CD4-positive, alpha-beta T cell treated with Interleukin-6 for 4 hours (primary cell): ENCODE data around the gene TEX35.
A peak's percentile ranks its signal among the peaks of the same experiment; 100 is the strongest.

ENCODE experiments used
- DNase-seq: peaks from one replicate; pipeline ENCODE4 v3.0.0-alpha.2; 2020; ENCODE audit warnings: mixed read lengths

Gene TEX35

GRCh38 chr1:178521241-178521640 is 8.3 kb downstream of the TEX35 start:
- no peak for DNase-seq

DNA sequence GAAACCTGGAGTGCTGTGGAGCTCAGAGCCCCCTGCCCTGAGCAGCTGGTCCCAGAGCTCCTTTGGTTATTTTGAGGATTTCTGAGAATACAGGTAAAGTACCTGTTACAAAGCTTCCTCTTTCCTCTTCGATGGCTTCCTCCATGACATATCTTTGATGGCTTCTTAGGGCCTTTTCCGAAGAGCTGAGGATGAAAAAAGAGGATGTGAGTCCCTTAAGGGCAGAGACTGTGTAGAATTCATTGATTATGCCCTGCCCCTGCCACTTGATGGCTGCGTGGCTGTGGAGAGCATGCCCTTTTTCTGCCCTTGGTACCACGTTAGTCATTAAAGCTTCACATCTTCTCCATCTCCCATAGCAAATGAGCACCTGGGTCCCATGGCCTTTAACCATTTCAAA is 14.2 kb downstream of the TEX35 start:
- DNase-seq = no peak

GRCh38 chr1:178528228-178528952 is 15.5 kb downstream of the TEX35 start:
- DNase-seq = no peak

DNA sequence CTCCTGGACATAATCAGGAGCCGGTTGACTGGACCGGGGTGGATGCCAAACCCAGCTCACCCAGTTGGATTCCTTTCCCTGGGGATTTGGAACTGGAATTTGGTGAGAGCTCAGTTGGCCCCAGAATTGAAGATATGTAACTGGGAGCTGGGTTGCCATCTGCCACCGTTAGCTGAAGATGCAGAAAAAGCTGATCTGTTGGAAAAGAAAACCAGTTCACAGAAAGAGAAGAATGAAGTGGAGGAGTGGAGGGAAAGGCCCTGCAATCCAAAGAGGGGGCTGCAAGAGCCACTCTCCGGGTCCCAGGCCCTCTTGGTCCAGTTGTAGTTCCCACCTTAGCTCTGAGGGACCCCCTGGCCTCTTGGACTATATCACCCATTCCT is 16.0 kb downstream of the TEX35 start:
- DNase-seq = no peak

GRCh38 chr1:178529364-178530036 is 16.6 kb downstream of the TEX35 start:
- DNase-seq = no peak

GRCh38 chr1:178530037-178530402 is 17.1 kb downstream of the TEX35 start:
- DNase-seq = no peak

- DNase-seq = no peak
Measured at GRCh38 chr1:178530502-178530901, 17.6 kb downstream of the TEX35 start.

- DNase-seq = no peak
Measured at GRCh38 chr1:178531887-178532286, 19.0 kb downstream of the TEX35 start.

- peak; percentile 81 for DNase-seq
Measured at GRCh38 chr1:178532392-178532791, 19.5 kb downstream of the TEX35 start.

- DNase-seq = no peak
Measured at GRCh38 chr1:178533121-178533946, 20.4 kb downstream of the TEX35 start.

DNA sequence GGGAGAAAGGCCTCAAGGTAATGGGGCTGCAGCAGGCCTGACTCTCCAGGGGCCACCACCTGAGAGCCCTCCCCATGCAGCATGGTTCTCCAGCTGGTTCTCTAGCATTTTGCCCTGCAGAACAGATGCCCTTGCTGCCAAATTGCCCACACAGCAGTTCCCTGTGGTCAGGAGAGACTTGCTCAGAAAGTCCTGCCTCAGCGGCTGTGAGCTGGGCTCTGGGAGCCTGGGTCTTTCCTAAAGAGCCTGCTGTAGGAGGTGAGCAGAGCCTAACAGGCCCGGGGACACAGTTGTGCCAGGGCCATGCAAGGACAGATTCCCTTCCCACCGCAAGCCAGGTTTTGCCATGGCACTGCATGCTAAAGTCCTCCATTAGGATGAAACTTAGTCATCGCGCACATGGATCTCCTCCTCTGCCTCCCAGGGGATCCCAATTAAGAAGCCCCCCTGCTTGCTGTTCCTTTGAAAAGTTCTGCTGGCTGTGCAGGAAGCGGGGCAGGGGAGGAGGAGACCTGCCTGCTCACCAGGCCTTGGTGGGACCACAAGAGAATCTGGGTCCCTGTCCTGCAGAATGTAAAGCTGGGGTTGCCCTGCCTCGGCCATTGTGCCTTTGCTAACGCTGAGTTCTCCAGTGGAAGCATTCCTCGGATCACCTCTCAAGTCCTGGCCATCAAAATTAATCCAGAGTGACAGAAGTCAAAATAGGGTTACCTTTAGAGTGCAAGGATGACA is 21.4 kb downstream of the TEX35 start:
- DNase-seq = no peak

DNA sequence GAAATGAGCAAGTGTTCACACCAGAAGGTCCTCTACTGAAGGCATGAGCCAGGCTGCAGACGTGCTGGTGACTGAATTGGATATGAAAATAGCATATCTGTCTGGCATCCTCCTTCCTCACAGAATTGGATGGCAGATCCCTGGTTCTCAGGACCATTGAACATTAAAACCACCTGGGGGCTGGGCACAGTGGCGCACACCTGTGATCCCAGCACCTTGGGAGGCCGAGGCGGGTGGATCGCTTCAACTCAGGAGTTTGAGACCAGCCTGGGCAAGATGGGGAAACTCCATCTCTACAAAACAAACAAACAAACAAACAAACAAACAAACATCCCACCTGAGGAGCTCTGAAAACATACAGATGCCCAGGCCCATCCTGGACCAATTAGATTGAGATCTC is 23.4 kb downstream of the TEX35 start:
- no peak for DNase-seq

- DNase-seq = no peak
Measured at GRCh38 chr1:178536844-178537371, 24.0 kb downstream of the TEX35 start.

GRCh38 chr1:178537382-178538090 is 24.6 kb downstream of the TEX35 start:
- DNase-seq = no peak

DNA sequence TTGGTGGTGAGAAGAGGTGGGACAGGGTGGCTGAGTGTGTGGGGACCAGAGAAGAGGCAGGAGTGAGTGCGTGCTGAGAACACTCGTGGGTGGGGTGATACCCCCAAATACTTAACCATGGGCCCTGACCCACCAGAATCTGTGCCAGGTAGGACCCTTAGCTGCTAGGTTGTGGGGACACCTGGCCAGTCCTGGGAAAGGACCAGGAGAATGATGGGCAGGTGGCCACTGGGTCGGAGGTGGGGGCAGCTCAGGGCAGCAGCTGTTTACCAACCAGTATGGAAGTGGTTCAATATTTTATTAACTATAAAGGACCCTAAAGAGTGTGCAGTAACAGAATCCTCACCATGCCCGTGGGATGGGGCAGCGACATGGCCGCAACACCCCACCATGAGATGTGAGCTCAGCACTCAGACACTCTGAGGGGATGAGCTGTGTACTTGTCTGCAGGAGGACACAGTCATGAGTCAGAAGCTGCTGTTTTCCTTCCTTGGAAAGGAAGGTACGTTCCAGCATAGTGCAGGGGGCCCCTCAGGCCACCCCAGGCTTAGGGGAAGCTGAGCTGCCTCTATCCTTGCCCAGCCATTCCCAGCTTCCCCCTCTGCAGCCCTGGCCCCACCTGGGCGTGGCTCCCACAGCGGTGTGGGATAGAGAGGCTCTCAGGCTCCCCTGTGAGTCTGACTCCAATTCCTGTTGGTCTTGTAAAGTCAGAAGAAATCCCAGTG is 25.4 kb downstream of the TEX35 start:
- no peak for DNase-seq

GRCh38 chr1:178539291-178539690 is 26.4 kb downstream of the TEX35 start:
- DNase-seq = no peak

DNA sequence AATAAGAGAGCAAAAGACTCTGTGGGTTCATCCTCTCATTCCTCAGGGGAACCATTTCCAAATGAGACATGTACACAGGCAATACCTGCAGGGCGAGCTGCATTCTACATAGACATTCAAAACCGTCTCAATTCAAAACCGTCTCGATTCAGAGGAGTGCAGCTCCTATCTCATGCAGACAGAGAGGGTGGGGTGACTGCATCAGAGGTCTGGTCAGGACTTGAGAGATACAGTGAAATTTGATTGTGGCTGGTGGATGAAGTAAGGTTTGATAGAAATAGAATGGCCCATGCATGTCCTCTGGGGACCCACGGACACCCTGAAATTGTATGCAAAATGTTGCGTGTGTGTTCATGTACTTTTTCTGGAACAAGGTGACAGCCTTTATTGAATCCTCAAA is 27.3 kb downstream of the TEX35 start:
- no peak for DNase-seq

DNA sequence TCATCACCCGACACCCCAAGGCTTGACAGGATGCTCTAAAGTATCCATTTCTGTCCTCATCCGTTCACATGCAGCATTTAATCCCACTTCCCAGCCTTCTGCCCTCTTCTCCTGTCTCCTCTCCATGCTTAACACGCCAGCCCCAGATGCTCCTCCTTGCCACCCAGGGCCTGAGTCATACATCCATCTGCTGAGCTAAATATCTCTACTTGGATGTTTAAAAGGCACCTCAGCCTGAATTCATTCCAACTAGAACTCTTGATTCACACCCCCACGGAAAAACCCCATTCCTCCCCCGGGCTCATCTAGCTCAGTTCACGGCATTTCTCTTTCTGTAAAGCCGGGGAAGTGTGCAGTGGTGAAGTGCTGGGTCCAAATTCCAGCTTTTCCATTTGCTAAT is 27.7 kb downstream of the TEX35 start:
- no peak for DNase-seq

DNA sequence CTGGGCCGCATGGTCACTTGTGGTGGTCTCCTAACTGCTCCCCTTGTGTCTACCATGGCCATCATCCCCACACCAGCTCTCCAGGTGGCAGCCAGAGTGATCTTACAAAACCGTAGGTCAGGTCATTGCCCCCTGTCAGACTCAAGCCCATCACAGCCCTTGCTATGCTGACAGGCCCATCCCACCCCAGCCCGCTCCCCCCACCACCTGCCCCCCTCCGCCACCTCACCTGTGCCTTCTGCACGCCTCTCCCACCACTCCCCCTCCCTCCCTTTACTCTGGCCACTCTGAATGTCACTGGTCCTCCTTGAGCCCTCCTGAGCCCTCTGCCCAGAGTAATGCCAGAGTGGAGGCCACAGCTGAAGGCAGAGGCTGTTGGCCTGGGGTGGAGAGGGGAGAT is 28.5 kb downstream of the TEX35 start:
- no peak for DNase-seq

- peak; percentile 60 for DNase-seq
Measured at GRCh38 chr1:178541829-178542553, 29.1 kb downstream of the TEX35 start.
